ENCODE measurements around the gene CCND2.

DNA sequence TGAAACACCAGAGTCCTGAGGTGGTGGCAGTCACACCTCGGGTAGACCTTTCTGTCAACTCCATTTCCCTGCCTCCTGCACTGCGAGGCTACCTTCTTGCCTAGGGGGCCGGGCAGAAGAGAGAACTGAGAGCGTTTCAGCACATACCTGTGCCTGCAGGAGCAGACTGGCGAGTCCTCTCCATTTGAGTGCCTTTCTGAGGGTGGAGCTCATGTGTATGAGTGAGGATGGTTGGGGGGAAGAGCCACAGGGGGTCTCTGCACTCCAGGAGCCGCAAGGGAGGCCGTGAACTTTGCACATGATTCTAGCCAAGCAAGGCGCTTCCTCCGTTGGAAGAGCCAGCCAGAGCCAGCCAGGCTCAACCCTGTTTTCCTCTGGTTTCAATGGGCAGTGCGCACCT, 31.0 kb upstream of the CCND2 start:
- TF ChIP-seq CTCF (conservative IDR thresholded peaks at IDR 0.05; ENCODE audit: low read length) (no peak), EZH2phosphoT487 (IDR thresholded peaks at IDR 0.05; ENCODE audit: borderline replicate concordance) (no peak)

Data from Loucy (cell line).